ENCODE results near the gene KCNJ14.

KCNJ14 gene

DNA sequence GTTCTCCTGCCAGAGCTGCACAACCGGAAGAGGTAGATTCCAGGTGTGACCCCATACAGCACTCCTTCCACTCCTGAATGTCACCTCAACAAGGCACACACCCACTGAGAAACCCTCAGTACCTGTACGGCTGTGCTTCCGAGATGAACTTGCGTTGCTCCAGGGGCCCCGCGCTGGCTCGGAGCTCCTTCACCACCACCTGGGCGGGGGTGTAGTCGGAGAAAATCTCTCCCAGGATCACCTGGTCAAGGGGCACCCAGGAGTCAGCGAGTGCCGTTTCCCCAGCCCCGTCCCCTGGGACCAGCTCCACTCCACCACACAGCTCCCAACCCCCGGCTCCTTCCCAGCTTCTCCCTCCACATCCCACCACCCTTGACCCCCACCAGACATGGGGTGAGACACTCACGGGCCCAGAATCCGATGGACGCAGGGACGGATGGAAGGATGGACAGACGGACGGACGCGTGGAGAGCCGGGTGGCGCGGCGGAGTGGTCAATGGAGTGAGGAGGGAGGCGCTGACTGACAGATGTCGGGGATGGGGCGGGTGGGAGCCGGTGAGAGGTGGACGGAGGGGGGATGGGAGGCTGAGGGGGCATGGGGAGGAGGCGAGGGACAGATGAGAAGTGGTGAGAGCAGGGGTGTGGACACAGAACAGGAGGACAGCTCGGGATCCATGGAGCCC lies 53.5 kb downstream of the KCNJ14 start:
- Histone ChIP-seq H2AFZ (ENCODE audit: low read length) (no peak overlapping the region), H3K23ac (ENCODE audit: low read depth, low read length, poor library complexity) (peak overlapping the region; percentile 16), H3K4me1 (ENCODE audit: control insufficient read depth in 2 of 2, insufficient read depth in 1 of 2, low read depth in 1 of 2, low read length in 2 of 2) (peaks cover 4 to 10% of the 10 kb centered on the region in 2 donors), H3K27ac (replicated peaks; ENCODE audit: low read length) (no peak overlapping the region), H3K4me3 (ENCODE audit: low read length in 2 of 2) (no peak overlapping the region), H2BK15ac (ENCODE audit: low read length) (peak overlapping the region; percentile 62), H3K14ac (ENCODE audit: low read length) (no peak overlapping the region), H2BK120ac (ENCODE audit: low read depth, low read length) (no peak overlapping the region), H2BK12ac (ENCODE audit: low read length) (peak overlapping the region; percentile 1), H3K9me3 (replicated peaks in 1 of 2; ENCODE audit: control insufficient read depth in 2 of 2, insufficient read depth in 1 of 2, low read depth in 1 of 2, low read length in 2 of 2) (no peaks in the 10 kb centered on the region), H4K8ac (ENCODE audit: low read depth, low read length) (peak overlapping the region; percentile 72), H3K4me2 (ENCODE audit: insufficient read depth, low read length, poor library complexity, severe bottlenecking) (no peak overlapping the region), H3K9ac (ENCODE audit: low read depth, low read length, poor library complexity) (no peak overlapping the region), H2BK5ac (ENCODE audit: low read length) (peak overlapping the region; percentile 22), H3K4ac (ENCODE audit: low read length) (no peak overlapping the region), H3K27me3 (ENCODE audit: control insufficient read depth in 3 of 3, insufficient read depth in 3 of 3, low read depth in 1 of 3, low read length in 3 of 3) (peaks cover 0 to 21% (median 15%) of the 10 kb centered on the region in 3 experiments), H3K36me3 (replicated peaks in 1 of 2; ENCODE audit: control insufficient read depth in 2 of 2, insufficient read depth in 2 of 2, low read length in 2 of 2) (no peaks in the 10 kb centered on the region), H3K79me1 (ENCODE audit: low read depth, low read length) (peaks cover 1% of the 10 kb centered on the region), H2AK5ac (ENCODE audit: low read depth, low read length) (peak overlapping the region; percentile 87), H4K91ac (ENCODE audit: low read depth, low read length, poor library complexity) (no peak overlapping the region), H3K18ac (ENCODE audit: low read length) (no peak overlapping the region)
- no peak for DNase-seq (ENCODE audit: low spot score)
- no CpG with 5 or more reads among the region's 32 CpGs for WGBS, 2 donors (ENCODE audit: extremely low coverage in 2 of 2, insufficient read length in 2 of 2, insufficient replicate concordance in 1 of 2)

DNA sequence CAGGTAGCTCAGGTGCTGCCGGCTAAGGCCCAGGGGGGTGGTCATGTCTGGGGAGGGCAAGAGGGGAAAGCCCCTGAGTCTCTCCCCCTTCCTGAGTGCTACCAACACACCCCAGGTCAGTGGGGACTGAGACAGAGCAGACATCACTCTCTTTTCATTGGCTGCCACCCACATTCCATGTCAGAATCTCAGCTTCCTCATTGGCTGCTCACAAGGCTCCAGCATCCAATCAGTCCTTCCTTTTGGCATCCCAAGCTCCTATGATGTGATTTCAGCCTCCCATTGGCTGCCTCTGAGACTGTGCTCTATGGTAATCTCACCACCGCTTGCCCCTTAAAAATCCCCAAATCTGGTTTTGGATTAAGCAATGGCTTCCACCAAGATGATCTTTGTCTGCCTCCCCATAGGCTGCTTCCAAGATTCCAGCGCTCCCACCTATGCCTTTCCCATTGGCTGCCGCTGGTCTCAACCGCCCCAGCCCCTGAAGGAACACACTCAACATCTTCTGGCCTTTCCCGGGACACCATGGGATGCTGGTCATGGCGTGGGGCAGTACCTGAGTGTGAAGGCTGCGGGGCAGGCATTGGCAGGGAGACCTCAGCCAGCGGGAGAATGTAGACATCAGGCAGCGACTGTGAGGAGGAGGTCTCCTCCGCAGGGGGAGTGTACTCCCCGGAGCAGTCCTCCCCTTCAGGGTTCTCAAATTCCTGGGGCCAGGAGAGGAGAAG lies 54.3 kb downstream of the KCNJ14 start:
- Histone ChIP-seq H2BK5ac (ENCODE audit: low read length) (peak overlapping the region; percentile 85), H3K4me1 (ENCODE audit: control insufficient read depth in 2 of 2, insufficient read depth in 1 of 2, low read depth in 1 of 2, low read length in 2 of 2) (peaks cover 4 to 10% of the 10 kb centered on the region in 2 donors), H3K9me3 (replicated peaks in 1 of 2; ENCODE audit: control insufficient read depth in 2 of 2, insufficient read depth in 1 of 2, low read depth in 1 of 2, low read length in 2 of 2) (no peaks in the 10 kb centered on the region), H4K8ac (ENCODE audit: low read depth, low read length) (no peak overlapping the region), H2BK12ac (ENCODE audit: low read length) (no peak overlapping the region), H2BK15ac (ENCODE audit: low read length) (peak overlapping the region; percentile 53), H4K91ac (ENCODE audit: low read depth, low read length, poor library complexity) (no peak overlapping the region), H3K23ac (ENCODE audit: low read depth, low read length, poor library complexity) (no peak overlapping the region), H2AFZ (ENCODE audit: low read length) (peak overlapping the region; percentile 9), H3K4me3 (ENCODE audit: low read length in 2 of 2) (no peak overlapping the region), H2BK120ac (ENCODE audit: low read depth, low read length) (no peak overlapping the region), H3K27me3 (ENCODE audit: control insufficient read depth in 3 of 3, insufficient read depth in 3 of 3, low read depth in 1 of 3, low read length in 3 of 3) (peaks cover 0 to 18% (median 15%) of the 10 kb centered on the region in 3 experiments), H2AK5ac (ENCODE audit: low read depth, low read length) (peak overlapping the region; percentile 87), H3K27ac (replicated peaks; ENCODE audit: low read length) (no peak overlapping the region), H3K79me1 (ENCODE audit: low read depth, low read length) (peaks cover 1% of the 10 kb centered on the region), H3K9ac (ENCODE audit: low read depth, low read length, poor library complexity) (no peak overlapping the region), H3K36me3 (replicated peaks in 1 of 2; ENCODE audit: control insufficient read depth in 2 of 2, insufficient read depth in 2 of 2, low read length in 2 of 2) (no peaks in the 10 kb centered on the region), H3K18ac (ENCODE audit: low read length) (no peak overlapping the region), H3K14ac (ENCODE audit: low read length) (no peak overlapping the region), H3K4me2 (ENCODE audit: insufficient read depth, low read length, poor library complexity, severe bottlenecking) (no peak overlapping the region), H3K4ac (ENCODE audit: low read length) (no peak overlapping the region)
- no peak for DNase-seq (ENCODE audit: low spot score)
- WGBS, 2 donors (ENCODE audit: extremely low coverage in 2 of 2, insufficient read length in 2 of 2, insufficient replicate concordance in 1 of 2): no CpG with 5 or more reads among the region's 12 CpGs

DNA sequence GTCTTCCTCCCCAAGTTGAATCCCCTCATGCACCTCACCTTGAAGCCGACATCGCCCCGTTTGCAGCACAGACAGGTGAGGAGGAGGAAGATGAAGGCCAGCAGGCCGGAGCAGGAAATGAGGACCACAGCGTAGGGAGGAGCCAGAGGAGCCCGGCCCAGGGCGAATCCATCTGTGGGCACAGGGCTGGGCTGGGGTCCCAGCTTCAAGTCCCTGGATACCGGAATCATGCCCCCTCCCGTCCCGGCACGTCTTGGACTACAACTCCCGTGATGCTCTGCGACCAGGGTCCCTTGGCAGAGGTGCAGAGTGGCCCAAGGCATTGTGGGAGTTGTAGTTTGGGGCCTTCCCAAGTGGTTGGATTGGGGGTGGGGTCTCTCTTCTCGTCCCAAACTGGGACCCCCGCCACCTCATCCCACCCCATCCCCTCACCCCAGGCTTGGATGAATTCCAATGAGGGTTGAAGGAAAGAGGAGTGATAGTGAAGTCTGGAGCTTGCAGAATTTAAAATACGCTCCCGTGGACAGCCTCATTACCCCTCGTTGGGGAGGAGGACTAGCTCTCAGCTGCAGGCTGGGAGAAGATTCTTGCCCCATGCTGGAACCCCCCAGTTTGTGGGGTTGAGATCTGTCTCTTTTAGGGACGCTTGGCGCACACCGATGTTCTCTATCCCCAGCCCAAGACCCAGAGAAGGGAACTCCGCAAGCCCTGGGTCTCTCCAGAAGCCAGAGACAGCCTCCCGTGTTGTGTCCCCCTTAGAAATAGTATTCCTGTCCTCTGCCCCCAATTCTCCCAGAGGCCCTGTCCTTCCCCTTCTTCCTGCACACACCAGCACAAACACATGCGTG lies 55.3 kb downstream of the KCNJ14 start:
- H3K4ac ChIP-seq (ENCODE audit: low read length): no peak overlapping the region
- H2BK15ac ChIP-seq (ENCODE audit: low read length): peak overlapping the region; percentile 71
- H3K18ac ChIP-seq (ENCODE audit: low read length): peak overlapping the region; percentile 93
- H2AK5ac ChIP-seq (ENCODE audit: low read depth, low read length): peak overlapping the region; percentile 64
- peaks cover 4 to 10% of the 10 kb centered on the region in 2 donors for H3K4me1 ChIP-seq (ENCODE audit: control insufficient read depth in 2 of 2, insufficient read depth in 1 of 2, low read depth in 1 of 2, low read length in 2 of 2)
- H3K4me2 ChIP-seq (ENCODE audit: insufficient read depth, low read length, poor library complexity, severe bottlenecking): peak overlapping the region; percentile 84
- peak overlapping the region; percentile 26 to 77 for H3K4me3 ChIP-seq (ENCODE audit: low read length in 2 of 2)
- H3K23ac ChIP-seq (ENCODE audit: low read depth, low read length, poor library complexity): peak overlapping the region; percentile 44
- peaks cover 1% of the 10 kb centered on the region for H3K79me1 ChIP-seq (ENCODE audit: low read depth, low read length)
- no peak overlapping the region for H4K8ac ChIP-seq (ENCODE audit: low read depth, low read length)
- DNase-seq (ENCODE audit: low spot score): no peak
- peaks cover 0 to 18% (median 15%) of the 10 kb centered on the region in 3 experiments for H3K27me3 ChIP-seq (ENCODE audit: control insufficient read depth in 3 of 3, insufficient read depth in 3 of 3, low read depth in 1 of 3, low read length in 3 of 3)
- H3K9me3 ChIP-seq (replicated peaks in 1 of 2; ENCODE audit: control insufficient read depth in 2 of 2, insufficient read depth in 1 of 2, low read depth in 1 of 2, low read length in 2 of 2): no peaks in the 10 kb centered on the region
- H2AFZ ChIP-seq (ENCODE audit: low read length): peak overlapping the region; percentile 76
- no peaks in the 10 kb centered on the region for H3K36me3 ChIP-seq (replicated peaks in 1 of 2; ENCODE audit: control insufficient read depth in 2 of 2, insufficient read depth in 2 of 2, low read length in 2 of 2)
- H2BK12ac ChIP-seq (ENCODE audit: low read length): no peak overlapping the region
- H4K91ac ChIP-seq (ENCODE audit: low read depth, low read length, poor library complexity): no peak overlapping the region
- no peak overlapping the region for H3K14ac ChIP-seq (ENCODE audit: low read length)
- WGBS, 2 donors (ENCODE audit: extremely low coverage in 2 of 2, insufficient read length in 2 of 2, insufficient replicate concordance in 1 of 2): no CpG with 5 or more reads among the region's 24 CpGs
- H2BK120ac ChIP-seq (ENCODE audit: low read depth, low read length): no peak overlapping the region
- no peak overlapping the region for H3K27ac ChIP-seq (replicated peaks; ENCODE audit: low read length)
- H2BK5ac ChIP-seq (ENCODE audit: low read length): peak overlapping the region; percentile 85
- H3K9ac ChIP-seq (ENCODE audit: low read depth, low read length, poor library complexity): no peak overlapping the region

All from neuronal stem cell (in vitro differentiated cells).